RWPE1 (cell line): ENCODE measurements around the gene HOXB8.

Experiments
- CTCF ChIA-PET: fragments of 350-600 bp; sonication (Branson Sonifier 250); formaldehyde crosslinking; extraction: SDS; loops from one replicate; lab custom pipeline; 2021; lab: Yijun Ruan, JAX
- POLR2A ChIA-PET: fragments of 400-600 bp; formaldehyde crosslinking; extraction: SDS; loops from one replicate; lab custom pipeline; 2020; ENCODE audit warnings: antibody characterized with exemption; ENCODE audit not compliant: low non-redundant PET; lab: Yijun Ruan, JAX
- DNase-seq: peaks from one replicate; pipeline ENCODE4 v3.0.0; 2012; ENCODE audit warnings: low spot score
- H3K27ac ChIP-seq: fragments of 450-650 bp; 2 replicates; pipeline ENCODE4 v1.5.1; 2017
- TF ChIP-seq, protein P1 (sequence below): fragments of 450-650 bp; conservative IDR thresholded peaks from 2 replicates; pipeline ENCODE4 v1.5.1; 2017; ENCODE audit warnings: low read depth, mild to moderate bottlenecking

The HOXB8 gene

DNA sequence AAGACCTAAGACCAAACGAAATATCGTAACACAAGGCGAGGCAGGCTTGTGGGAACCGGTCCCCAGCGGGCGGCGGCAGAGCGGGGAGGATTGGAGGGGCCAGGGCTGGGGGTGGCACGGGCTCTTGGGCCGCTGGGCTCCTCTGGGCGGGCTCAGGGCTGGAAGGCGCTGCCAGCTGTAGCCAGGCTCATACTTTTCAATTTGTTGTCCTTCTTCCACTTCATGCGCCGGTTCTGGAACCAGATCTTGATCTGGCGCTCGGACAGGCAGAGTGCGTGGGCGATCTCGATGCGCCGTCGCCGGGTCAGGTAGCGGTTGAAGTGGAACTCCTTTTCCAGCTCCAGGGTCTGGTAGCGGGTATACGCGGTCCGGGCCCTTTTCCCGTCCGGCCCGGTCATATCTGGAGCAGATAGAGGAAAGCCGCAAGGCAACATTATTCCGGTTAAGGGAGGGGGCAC is 23.0 kb downstream of the HOXB8 start:
- POLR2A ChIA-PET: no interaction called here
- DNase-seq: no peak
- no peak overlapping the region for H3K27ac ChIP-seq
- CTCF ChIA-PET: interaction anchor here (1.4 kb wide), 1 partner anchor 10 kb away, joined by 4 read pairs; no protein-coding TSS in a partner anchor
- TF ChIP-seq, protein P1, sequence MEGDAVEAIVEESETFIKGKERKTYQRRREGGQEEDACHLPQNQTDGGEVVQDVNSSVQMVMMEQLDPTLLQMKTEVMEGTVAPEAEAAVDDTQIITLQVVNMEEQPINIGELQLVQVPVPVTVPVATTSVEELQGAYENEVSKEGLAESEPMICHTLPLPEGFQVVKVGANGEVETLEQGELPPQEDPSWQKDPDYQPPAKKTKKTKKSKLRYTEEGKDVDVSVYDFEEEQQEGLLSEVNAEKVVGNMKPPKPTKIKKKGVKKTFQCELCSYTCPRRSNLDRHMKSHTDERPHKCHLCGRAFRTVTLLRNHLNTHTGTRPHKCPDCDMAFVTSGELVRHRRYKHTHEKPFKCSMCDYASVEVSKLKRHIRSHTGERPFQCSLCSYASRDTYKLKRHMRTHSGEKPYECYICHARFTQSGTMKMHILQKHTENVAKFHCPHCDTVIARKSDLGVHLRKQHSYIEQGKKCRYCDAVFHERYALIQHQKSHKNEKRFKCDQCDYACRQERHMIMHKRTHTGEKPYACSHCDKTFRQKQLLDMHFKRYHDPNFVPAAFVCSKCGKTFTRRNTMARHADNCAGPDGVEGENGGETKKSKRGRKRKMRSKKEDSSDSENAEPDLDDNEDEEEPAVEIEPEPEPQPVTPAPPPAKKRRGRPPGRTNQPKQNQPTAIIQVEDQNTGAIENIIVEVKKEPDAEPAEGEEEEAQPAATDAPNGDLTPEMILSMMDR: no peak

DNA sequence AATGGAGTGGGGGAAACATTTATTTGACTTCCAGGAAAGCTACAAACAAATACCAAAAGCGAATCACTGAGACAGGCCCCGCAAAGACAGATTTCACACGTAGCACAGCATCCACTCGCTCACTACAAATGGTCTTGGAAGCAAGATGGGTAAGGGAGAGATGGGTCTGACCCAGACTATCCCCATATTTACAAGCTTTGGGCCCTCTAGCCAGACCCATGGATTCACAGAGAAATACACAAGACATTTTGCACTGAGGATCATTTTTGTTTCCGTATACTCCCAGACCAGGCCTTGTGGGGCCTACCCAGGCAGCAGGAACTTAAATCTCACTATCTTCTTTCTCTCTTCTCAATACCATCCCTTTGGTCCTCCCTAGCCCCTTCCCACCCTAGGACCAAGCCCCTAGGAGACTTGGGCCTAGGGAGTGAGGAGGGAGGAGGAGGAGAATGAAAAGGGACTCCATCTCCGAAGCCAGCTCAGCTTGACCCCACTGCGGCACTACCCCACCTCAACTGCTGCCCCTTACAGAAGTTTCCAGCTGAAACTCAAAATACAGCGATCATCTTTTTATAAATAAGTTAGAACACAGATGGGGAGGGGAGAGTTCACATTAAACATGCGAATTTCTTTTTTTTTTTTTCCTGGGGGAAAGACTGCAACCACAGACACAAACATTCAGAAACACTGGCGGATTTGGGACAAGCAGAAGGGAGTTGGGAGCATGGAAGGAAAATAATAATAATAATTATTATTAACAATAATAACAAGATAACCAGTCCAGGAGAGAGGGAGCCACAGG is 23.6 kb downstream of the HOXB8 start:
- no peak overlapping the region for H3K27ac ChIP-seq
- TF ChIP-seq, protein P1: no peak
- no peak for DNase-seq
- POLR2A ChIA-PET: no interaction called here
- CTCF ChIA-PET: interaction anchor here (0.7 to 1.4 kb wide), 2 partner anchors 11 to 374 kb away, joined by 4 to 8 read pairs; no protein-coding TSS in a partner anchor

DNA sequence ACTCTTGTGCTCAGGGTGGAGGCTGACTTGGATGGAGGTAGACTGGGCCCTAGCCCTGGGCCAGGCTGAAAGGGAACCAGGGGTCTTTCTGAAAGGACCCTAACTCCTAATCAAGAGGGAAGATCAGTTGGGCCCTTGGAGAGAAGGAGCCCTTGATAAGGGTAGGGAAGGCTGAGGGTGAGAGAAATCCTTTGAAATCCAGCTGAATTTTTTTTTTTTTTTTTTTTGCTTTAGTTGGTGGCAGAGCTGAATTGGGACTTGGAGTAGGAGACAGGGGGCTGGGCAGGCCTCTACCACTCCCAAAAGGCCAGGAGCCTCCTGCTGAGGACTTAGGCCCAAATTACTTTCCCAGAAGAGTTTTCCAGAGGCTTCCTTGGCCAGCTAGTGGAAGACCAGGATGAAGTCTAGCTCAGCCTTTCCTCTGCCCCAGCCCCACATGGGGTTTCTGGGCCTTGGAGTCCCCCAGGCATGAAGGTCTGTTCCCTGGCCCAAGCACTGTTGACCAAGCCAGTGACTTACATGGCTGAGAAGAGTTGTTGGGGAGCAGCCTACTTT is 24.4 kb downstream of the HOXB8 start:
- H3K27ac ChIP-seq: no peak overlapping the region
- DNase-seq: no peak
- CTCF ChIA-PET: interaction anchor here (0.6 kb wide), 1 partner anchor 162 kb away, joined by 3 read pairs; no protein-coding TSS in a partner anchor
- TF ChIP-seq, protein P1: no peak
- POLR2A ChIA-PET: no interaction called here

DNA sequence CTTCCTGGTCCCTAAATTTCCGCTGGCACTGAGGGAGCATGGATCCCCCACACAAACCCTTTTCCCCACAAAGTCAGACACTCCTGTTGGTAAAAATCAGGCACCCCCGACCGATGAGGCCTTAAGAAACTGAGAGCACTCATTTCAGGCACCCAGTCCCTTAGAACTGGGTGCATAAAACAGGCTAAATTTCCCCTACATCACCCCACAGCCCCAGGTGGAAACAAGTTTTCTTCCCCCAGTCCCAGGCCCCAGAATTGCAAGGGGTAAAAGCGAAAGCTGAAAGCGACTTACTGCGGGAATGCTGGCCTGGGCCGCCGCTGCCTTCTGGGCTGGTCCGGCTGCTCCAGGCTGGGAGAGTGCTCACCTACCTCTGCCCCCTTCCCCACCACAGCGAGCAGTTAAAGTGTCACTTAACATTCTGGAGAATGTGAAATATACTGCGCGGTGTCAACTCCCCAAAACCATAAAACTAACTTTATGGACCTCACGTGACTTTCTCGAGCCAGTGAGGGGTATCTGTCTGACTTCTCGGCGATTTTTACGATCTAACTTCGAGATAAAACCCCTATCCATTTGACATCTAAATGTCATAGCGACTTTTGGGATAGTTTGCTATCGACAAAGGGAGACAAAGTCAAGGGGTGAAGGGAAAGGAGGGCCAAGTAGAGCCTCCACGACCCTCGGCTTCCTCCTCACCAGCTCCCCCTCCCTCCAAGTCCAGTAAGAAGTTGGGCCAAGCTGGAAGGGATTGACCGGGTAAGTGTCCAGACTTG is 25.1 kb downstream of the HOXB8 start, which contains the start of gene HOXB3:
Gene HOXB3, minus strand, starts transcription at position 411 of the 776 bp plus-strand sequence. CDS start 37,767 bp downstream, outside the sequence.
- TF ChIP-seq, protein P1: no peak
- POLR2A ChIA-PET: no interaction called here
- DNase-seq: no peak
- no peak within 1 kb of the TSS for H3K27ac ChIP-seq
- CTCF ChIA-PET: interaction anchor here (0.6 kb wide), 1 partner anchor 162 kb away, joined by 3 read pairs; no protein-coding TSS in a partner anchor

DNA sequence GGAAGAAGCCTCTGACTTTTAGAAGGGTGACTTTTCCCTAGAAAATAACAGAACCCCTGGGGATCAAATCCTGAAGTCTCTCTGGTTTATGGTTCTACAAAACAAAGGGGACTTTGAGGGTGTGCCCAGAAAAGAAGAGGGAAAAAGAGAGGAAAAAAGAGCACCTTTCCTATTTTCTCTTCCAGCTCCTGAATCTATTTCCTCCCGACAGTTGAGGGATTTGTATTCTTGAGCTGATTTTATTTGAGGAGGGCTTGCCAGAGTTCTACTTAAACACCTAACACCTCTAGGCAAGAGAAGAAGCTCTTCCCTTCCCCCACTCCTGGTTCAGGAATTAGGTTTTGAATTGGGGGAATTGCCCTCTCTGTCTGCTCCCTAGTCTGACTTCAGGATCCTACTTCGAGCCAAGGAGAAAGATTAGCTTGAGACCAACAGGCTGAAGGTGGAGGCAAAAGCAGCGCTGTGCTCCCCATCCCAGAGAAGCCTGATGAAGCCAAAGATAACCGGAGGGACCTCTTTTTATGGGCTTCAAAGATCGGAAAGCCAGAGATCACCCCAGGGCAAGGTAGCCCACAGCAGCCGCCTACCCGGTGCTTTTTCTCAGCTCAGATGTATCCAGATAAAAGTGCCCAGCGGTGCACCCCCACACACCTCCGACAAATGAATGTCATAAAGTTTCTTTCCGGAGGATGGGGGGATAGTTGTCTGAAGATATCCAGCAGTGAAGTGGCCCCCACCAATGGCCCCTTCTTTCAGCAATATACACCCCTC is 25.8 kb downstream of the HOXB8 start:
- no peak for DNase-seq
- CTCF ChIA-PET: interaction anchor here (0.7 to 2.8 kb wide), 4 partner anchors 25 to 253 kb away, joined by 3 to 9 read pairs (median 6); no protein-coding TSS in a partner anchor
- no peak overlapping the region for H3K27ac ChIP-seq
- POLR2A ChIA-PET: no interaction called here
- TF ChIP-seq, protein P1: no peak
